Esophagus muscularis mucosa (tissue), 4 donors: ENCODE measurements around the gene PELI2.

Source experiments
- EP300 ChIP-seq: sonication (generic); formaldehyde crosslinking; IDR thresholded peaks from one replicate; pipeline ENCODE4 v1.6.1; 2017; ENCODE audit warnings: antibody characterized with exemption
- POLR2A ChIP-seq: fragments of 450-650 bp; IDR thresholded peaks from one replicate; pipeline ENCODE4 v1.6.1; 2017; ENCODE audit warnings: antibody characterized with exemption, moderate library complexity, mild to moderate bottlenecking, low read depth
- TF ChIP-seq, protein P1 (sequence below), 3 experiments: fragments of 200-600 bp in 2 of 3; fragments of 450-650 bp in 1 of 3; sonication (generic) in 2 of 3; IDR thresholded peaks; one replicate each; pipeline ENCODE4 v1.5.1; 2017 to 2019; ENCODE audit warnings: antibody characterized with exemption in 3 of 3, mild to moderate bottlenecking in 2 of 3, moderate library complexity in 1 of 3

DNA sequence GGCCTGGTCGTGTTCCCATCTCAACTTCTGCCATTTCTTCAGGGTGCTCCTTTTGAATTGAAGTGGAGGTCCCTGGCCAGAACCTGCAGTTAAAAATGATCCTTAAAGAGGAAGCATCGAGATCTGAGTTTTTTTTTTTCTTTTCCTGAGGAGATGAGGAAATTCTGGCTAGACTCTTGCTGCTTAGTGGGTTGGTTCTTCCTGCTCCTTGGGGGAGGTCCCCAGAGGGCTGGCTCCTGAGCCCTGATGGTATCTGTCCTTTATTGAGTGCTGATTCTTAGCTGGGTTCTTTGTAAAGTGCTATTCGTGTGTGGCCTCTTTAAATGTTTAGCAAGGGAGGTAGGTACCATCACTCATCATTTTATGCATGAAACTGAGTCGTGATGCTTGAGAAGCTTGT is 11.7 kb downstream of the PELI2 start:
- TF ChIP-seq POLR2A, result no peak
- TF ChIP-seq, protein P1, sequence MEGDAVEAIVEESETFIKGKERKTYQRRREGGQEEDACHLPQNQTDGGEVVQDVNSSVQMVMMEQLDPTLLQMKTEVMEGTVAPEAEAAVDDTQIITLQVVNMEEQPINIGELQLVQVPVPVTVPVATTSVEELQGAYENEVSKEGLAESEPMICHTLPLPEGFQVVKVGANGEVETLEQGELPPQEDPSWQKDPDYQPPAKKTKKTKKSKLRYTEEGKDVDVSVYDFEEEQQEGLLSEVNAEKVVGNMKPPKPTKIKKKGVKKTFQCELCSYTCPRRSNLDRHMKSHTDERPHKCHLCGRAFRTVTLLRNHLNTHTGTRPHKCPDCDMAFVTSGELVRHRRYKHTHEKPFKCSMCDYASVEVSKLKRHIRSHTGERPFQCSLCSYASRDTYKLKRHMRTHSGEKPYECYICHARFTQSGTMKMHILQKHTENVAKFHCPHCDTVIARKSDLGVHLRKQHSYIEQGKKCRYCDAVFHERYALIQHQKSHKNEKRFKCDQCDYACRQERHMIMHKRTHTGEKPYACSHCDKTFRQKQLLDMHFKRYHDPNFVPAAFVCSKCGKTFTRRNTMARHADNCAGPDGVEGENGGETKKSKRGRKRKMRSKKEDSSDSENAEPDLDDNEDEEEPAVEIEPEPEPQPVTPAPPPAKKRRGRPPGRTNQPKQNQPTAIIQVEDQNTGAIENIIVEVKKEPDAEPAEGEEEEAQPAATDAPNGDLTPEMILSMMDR (IDR thresholded peaks at IDR 0.05), result no peak
- TF ChIP-seq EP300, result no peak
